ENCODE measurements around the gene GTSE1.

GTSE1 gene

DNA sequence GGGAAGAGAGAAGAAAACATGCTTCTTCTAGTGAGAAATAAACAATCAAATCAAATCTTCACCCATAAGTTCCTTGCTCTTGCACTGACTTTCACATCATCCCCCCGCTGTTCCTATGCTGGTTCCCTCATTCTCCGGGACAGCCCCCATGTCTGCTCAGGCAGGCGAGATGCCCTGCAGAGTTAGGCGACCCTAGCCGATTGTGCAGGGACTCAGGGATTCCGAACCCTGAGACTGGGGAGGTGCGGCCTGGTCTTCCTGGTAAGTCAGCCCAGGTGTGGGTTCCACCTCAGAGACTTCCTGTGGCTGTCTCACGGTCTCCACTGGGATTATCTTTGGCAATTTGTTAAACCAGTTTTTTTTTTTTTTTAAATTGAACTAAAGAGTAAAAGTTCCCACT lies 22.3 kb upstream of the GTSE1 start:
- no peak for DNase-seq (ENCODE audit: low read depth, low spot score)

DNA sequence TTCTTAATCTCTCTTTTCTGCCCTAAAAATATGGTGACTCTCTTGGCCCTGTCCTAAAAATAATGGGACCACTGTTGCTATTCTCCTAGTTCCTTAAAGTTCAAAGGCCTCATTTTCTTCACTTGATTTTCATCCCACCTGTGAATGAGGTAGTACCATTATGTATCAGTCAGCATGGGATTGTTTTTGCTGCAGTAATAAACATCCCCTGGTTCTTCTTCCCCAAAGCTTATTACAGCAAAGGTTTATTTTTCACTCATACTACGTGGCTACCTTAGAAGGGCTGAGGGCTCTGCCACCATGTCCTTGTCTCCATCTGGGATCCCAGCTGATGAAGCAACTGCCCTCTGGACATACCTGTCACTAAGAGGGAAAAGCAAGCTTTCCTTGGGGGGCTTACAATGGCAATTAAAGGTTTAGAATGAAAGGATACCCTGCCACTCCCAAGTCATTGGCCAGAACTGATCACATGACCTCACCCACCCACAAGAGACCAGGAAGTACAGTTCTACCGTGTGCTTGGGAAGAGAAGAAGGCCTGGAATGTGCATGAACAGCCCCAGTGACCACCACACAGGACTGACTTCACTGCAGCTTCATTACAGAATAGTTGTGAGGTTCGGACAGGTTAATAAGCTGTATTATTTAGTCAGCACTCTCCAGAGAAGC lies 21.1 kb upstream of the GTSE1 start:
- DNase-seq (ENCODE audit: low read depth, low spot score) = no peak

DNA sequence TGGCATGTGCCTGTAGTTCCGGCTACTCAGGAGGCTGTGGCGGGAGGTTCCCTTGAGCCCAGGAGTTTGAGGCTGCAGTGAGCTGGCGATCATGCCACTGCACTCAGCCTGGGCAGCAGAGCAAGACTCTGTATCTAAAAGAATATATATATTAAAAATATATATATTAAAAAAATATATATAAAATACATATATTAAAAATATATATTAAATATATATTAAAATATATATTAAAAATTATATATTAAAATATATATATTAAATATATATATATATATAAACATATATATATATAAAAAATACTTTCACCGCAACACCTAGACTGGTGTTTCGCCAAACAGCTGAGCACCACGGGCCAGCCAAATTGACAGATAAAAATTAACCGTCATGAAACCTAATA lies 20.1 kb upstream of the GTSE1 start:
- no peak for DNase-seq (ENCODE audit: low read depth, low spot score)

DNA sequence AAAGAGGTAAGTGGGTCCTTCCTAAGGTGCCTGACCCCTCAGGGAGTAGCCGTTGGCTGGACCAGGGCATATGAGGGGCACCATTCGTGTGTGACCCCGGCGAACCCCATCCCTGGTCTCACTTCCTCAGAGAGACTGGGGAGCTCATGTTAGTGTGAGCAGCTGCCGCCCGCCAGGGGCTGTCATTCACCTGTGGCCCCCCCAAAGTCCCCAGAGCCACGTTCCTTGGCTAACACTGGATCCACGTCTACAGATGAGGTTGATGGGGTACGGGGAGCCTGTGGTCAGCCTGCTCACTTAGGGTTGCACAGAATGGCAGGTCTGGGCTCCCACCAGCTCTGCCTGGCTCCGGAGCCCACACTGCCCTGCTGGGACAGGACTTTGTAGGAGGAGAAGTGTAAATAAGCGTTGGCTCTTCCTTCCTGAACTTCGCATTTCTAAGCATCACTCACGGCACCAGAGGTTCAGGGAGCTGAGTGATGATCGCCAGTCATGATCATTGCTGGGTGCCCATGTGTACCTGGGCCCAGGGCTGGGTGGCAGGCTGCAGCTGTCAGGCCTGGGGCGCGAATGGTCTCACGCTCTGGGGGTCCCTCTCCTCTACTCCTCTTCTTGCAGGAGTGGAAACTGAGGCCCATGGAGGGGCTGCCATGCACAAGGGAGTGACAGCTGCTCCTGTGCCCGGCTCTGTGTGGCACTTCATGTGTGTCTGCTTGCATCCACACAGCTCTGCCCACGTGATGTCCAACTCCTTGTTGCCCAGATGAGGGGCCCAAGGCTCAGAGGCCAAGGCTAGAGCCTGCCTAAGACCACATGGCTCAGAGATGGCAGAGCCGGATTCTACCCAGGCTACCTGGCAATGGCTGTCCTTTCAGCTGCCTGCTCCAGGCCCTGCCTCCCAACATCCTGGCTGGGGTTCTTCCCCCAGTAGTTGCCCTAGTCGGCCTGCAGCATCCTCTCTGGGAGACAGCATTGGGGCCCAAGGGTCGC lies 17.7 kb upstream of the GTSE1 start:
- no peak for DNase-seq (ENCODE audit: low read depth, low spot score)

DNA sequence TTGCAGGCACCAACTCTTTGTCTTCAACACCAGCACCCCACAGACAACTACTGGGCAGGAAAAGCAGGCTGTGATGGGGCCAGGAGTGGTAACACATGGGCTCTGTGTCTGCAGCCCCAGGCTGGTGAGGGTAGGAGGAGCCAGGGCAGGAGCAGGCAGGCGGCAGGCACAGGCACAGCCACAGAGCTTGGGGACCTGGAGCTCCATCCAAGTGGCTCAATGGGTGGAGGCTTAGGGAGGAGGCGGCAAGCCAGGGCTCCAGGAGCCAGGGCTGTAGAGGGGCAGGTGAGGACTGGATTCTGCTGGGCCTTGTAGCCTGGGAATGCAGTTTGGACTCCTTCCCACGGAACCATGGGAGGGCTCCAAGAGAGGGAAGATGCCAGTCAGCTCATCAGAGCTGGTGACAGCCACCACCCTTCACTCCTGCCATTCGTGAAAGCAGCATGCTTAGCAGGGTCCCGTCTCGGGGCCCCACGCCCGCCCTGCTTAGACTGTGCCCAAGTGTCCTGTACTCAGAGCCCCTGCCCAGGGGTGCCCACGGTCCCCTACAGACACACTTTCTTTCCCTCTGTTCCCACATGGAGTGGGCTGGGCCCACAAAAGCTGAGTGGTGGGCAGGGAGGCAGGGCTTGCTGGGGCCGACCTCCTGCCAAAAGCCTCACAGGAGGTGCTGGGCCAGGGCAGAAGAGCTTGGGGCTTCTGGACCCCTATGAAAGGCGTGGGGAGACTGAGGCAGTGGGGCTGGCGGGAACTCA lies 16.4 kb upstream of the GTSE1 start:
- DNase-seq (ENCODE audit: low read depth, low spot score) = no peak

DNA sequence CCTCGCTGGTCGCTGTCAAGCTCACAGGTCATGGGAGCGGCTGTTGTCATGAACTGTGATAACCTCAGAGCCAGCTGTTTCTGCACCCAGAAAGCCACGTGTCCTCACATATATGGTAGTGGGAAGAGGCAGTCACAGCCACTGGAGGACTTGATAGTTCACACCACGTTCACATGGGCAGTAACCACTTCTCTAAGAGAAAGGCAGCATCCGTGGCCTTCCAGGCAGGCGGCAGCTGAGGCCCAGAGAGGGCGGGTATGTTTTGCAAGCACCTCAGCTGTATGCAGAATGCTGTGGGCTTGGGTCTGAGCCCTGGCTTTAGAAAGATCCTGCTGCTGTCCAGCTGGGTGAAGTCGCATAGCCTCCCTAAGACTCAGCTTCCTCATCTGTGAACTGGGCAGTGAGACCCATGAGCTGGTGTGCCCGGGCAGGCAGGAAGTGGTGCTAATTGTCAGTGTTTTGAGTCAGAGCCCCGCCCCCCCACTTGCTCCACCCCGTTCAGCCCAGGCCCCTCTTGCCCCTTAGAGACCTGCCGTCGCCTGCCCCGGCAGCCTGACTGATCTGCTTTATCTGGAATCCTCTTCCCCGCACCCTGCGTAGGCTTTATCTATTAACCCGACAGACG lies 15.6 kb upstream of the GTSE1 start:
- DNase-seq (ENCODE audit: low read depth, low spot score) = no peak

DNA sequence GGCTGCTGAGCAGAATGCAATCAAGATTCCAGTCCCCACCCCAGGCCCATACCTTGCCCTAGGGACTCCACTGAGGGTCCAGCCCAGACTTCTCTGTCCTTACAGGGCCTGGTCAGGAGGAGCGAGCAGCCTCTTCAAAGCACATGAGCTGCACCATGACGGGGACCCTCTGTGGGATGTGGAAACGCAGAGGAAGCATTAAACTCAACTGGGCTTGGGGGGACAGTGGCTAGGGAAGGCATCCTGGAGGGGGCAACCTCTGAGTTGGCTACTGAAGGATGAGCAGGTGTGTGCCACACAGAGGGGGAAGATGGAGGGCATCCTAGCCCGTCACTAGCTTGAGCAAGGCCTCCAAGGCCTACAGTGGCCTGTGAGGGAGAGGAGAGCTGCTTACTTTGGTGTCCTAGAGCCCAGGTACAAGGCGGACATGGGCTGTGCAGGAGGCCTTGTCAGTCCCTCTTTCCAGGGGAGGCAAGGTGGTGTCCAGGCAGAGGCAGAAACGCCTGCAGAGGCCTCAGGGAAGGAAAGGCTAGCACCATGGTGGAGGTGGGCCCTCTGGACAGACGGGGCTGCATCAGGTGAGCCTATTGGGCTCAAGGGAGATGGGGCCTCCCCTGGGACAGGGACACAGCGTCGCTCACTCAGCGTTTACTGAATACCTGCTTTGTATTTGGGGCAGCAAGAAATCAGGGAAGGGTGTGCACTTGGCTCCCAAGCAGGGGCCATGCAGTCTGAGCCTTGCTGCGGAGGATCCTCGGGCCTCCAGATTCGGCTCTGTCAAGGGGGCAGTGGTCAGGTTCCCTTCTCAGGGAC lies 14.6 kb upstream of the GTSE1 start:
- no peak for DNase-seq (ENCODE audit: low read depth, low spot score)

DNA sequence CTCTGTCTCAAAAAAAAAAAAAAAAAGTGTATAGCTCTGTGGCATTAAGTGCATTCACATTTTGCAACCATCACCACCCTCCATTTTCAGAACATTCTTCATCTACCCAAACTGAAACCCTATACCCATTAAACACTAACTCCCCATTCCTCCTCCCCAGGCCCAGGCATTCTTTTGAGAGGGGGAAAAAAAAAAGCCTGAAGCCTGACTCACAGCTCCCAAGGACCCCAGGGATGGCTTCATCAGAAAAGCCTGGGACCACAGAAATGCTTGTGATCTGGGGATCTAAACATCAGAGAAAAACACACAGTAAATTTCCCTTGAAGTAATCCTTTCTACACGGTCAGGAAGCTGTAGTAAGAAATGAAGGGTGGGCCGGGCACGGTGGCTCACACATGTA lies 10.7 kb upstream of the GTSE1 start:
- DNase-seq (ENCODE audit: low read depth, low spot score) = peak; percentile 74

DNA sequence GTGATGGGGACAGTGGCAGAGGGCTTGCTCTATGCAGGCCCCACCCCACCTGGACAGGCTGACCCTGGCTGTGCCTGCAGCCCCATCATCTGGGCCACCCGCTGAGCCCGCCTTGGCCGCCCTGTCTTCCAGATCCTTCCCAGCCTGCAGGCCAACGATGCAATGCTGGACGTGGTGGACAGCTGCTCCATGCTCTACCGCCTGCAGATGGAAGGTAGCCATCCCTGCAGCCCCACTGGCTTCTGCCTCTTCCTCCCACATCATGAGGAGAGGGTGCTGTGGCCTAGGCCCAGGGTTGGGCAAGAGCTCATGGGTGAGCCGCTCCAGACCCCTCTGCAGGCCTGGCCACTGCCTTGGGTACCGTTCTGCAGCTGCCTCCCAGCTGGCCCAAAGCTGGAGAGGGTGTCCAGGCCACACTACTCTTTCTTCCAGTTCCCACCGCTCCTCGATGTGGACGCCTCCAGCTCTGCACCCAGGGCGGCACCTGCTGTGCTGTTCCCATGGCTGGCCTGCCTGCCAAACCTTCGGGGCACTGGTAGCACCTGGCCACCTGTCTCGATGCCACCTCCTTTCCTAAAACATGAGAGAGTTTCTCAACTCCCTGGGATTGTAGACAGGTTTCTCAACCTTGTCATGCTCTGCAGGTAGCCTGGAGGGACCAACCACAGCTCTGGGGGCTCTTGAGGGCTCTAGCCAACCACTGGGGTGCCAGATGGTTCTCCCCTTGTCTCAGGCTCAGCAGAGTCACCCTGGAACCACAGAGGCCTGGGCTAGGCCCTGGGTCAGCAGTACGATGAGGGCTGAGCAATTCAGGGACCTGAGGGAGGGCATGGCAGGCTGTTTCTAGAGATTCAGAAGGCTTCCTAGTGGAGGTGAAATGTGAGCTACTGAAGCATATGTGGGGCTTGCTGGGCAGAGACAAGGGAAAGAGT lies 9.5 kb upstream of the GTSE1 start:
- DNase-seq (ENCODE audit: low read depth, low spot score) = no peak

DNA sequence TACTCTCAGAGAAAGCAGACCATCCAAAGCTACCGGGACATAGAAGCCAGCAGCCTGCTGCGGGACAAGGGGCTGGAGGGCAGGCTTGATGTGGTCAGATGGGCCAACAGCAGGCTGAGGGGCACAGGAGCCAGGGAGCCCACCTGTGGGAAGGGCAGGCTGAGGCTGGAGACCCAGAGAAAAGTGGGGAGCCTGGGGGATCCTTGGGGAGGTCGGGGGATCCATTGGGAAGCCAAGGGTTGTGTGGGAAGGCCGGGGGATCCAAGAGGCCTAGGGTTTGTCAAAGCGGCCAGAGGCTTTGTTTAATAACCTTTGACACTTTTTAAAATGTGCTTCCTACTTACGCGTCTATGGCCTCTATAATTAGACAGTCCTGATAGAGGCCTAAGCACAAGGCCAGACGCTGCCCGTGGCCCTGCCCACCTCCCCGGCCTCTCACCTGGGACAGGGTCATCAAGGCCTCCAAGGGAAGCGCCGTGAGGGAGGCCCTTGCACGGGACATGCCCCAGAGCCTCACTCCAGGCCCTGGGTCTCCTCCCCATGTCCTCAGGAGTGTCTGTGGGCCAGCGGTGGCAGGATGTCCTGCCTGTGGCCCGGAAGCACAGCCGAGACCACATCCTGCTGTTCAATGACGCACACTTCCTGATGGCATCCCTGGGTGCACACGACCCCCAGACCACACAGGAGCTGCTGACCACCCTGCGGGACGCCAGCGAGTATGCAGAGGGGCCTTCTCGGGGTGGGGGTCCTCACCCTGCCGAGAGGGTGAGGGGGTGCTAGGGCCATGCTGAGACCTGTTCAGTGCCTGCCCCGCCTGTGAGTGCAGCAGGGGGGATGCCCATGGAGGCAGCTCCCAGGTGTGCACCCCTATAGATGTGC lies 8.6 kb upstream of the GTSE1 start:
- no peak for DNase-seq (ENCODE audit: low read depth, low spot score)

DNA sequence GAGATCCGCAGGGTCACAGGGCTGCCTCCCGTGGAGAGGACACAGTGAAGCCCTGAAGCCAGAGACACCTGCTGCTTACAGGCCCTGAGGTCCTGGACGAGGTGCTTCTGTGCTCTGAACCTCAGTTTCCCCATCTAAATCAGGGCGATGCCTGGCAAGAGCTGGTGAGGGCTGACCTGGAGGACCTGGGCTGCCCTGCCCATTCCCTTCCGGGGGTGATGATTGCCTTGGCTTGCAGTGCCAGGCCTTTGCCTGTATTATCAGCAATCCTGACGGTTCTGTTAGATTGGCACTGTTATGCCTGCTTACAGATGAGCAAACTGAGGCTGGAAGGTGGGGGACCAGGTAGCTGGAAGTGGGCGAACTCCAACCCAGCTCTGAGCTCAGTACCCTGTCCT lies 7.8 kb upstream of the GTSE1 start:
- no peak for DNase-seq (ENCODE audit: low read depth, low spot score)

DNA sequence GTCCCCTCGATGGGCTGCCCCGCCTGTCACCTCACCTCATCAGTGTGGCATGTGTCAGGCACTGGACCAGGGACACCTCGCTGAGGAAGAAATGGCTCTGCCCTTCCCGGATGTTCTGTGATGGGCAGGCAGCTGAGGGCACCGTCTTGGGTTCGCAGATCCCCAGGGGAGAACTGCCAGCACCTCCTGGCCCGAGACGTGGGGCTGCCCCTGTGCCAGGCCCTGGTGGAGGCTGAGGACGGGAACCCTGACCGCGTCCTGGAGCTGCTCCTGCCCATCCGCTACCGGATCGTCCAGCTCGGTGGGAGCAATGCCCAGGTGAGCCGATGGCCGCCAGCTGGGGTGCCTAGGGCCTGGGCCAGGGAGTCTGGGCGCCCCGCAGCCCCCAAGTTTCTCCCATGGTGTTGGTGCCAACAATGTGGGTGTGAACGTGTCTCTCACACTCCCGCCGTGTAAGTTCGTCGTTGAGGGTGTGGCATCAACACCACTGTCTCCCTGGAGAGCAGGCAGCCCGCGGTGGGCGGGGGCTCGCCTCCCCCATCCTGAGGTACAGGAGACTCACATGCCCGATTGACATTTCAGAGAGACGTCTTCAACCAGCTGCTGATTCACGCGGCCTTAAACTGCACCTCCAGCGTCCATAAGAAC lies 7.3 kb upstream of the GTSE1 start:
- DNase-seq (ENCODE audit: low read depth, low spot score) = no peak

DNA sequence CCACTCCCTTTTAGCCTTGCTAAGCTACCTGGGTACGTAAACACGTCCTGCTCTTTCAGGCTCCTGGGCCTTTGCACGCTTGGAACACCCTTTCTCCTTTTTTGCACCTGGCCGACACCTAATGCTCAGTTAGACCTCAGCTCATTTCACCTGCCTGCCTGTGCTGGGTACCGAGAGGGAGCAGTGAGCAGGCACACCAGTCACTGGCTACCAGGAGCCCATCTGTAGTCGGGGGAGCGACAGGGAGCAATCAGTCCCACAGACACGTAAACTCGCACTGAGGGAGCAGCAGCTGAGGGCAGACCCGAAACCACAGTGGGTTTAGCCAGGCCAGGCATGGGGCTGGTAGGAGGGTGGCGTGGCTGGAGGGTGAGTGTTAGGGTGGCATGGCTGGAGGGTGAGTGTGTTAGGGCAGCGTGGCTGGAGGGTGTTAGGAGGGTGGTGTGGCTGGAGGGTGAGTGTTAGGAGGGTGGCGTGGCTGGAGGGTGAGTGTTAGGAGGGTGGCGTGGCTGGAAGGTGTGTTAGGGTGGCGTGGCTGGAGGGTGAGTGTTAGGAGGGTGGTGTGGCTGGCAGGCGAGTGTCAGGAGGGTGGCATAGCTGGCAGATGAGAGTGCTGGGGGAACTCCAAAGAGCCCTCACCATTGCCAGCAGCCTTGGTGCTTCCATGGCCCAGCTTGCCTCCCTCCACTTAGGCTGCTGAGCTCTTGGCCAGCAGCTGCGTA lies 6.4 kb upstream of the GTSE1 start:
- no peak for DNase-seq (ENCODE audit: low read depth, low spot score)

DNA sequence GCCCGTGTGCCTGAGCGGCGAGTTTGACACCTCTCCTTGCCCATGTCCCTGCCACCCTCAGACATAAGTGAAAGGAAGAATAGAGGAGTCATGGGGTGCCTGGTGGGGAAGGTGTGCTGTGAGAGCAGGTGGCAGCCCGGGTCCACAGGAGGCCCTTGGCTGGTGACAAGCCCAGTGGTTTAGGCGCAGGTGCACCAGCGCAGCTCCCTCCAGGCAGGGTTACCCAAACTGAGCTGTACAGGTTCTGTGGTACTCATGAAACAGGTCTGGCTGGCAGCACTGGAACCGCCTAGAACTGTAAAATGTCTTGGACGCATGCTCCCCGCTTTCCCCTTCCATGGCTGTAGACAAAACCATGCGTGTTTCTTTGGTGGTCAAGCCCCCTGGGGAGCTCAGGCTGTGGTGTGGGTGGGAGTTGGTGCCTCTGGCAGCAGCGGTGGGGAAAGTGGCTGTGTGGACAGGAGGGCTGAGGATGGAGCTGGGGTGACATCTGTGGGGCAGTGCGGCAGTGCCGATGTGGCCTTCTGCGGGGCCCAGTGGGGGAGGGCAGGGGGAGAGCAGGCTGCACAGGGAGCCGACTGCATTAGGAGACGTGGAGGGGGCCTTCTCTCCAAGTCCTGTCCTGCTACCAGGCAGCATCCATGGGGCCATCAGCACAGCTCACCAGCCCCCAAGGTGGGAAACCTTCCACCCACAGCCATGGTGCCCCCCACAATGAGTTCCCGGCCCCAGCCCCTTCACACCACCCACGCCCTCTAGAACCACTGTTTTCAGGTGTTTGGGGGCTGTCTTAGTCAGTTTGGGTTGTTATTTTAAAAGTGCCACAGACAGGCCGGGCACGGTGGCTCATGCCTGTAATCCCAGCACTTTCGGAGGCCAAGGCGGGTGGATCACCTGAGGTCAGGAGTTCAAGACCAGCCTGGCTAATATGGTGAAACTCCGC lies 5.6 kb upstream of the GTSE1 start:
- DNase-seq (ENCODE audit: low read depth, low spot score) = no peak

DNA sequence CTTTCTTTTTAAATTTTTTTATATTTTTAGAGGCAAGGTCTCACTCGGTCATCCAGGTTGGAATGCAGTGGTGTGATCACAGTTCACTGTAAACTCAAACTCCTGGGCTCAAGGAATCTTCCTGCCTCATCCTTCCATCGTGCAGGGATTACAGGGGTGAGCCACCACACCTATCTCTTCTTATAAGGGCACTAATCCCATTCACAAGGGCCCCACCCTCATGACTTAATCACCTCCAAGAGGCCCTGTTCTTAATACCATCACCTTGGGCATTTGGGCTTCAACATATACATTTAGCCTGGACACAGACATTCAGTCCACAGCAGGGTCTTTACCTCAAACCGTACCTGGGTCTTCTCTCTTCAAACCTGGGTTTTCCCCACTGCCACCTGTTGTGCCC lies 4.5 kb upstream of the GTSE1 start:
- DNase-seq (ENCODE audit: low read depth, low spot score) = no peak

DNA sequence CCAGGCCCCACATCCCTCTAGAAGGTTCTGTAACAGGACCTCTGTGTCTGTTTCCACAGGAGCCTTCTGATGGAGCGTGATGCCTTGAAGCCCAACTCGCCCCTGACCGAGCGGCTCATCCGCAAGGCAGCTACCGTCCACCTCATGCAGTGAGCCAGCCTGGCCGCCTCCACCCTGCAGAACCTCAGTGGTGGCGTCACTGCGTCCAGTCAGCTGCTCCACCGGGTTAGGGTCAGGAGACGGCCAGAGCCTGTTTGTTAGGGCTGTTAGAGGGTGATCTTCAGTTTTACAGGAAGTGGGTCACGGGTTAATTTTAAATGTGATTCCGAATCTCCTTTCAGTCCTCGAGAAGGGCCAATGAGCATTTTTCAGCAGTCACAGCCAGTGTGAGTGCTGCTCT lies 3.9 kb upstream of the GTSE1 start:
- DNase-seq (ENCODE audit: low read depth, low spot score) = no peak
